ENCODE measurements around the gene DAB2. TPM values are rescaled to one million over a fixed set of nuclear protein-coding genes. Genes with fewer than 3 reads are reported as not detected.

DAB2 gene
- total and polyA plus RNA-seq, 2 experiments from 2014 or later, result 266 to 533 TPM

GRCh38 chr5:39437467-39437866, 12.7 kb upstream of the DAB2 start:
- Histone ChIP-seq H3K36me3 (ENCODE audit: low read depth) (no peaks in the 10 kb centered on the region), H2AFZ (peak overlapping the region; percentile 67), H3K4me3 (no peak overlapping the region), H3K4me1 (ENCODE audit: insufficient read depth) (peaks cover 31% of the 10 kb centered on the region), H4K20me1 (ENCODE audit: insufficient read depth) (no peaks in the 10 kb centered on the region), H3K27ac (no peak overlapping the region), H3K9me3 (ENCODE audit: low read depth) (no peaks in the 10 kb centered on the region), H3K4me2 (ENCODE audit: unreplicated experiment) (no peak overlapping the region), H3K27me3 (replicated peaks; ENCODE audit: insufficient read depth) (no peaks in the 10 kb centered on the region), H3F3A (ENCODE audit: insufficient read depth) (peaks cover 10% of the 10 kb centered on the region; the same call in 1 of the 2 replicates), H3K9me2 (ENCODE audit: insufficient read depth) (no peaks in the 10 kb centered on the region), H3K9ac (no peak overlapping the region), H3K79me2 (ENCODE audit: insufficient read depth) (no peaks in the 10 kb centered on the region)
- WGBS, 2 experiments (ENCODE audit: low coverage in 1 of 2, low lambda C conversion rate in 2 of 2, missing lambda C conversion rate in 2 of 2), result 0 to 6% methylated on average over 1 of the region's 1 CpG
- in situ Hi-C loops (cut with MboI), result no loop called here
- DNase-seq, result no peak
- TF ChIP-seq EZH2phosphoT487 (IDR thresholded peaks at IDR 0.05; ENCODE audit: insufficient read depth, low read depth) (no peak), EZH2 (IDR thresholded peaks at IDR 0.05; ENCODE audit: insufficient read depth, poor library complexity, severe bottlenecking) (no peak)

DNA sequence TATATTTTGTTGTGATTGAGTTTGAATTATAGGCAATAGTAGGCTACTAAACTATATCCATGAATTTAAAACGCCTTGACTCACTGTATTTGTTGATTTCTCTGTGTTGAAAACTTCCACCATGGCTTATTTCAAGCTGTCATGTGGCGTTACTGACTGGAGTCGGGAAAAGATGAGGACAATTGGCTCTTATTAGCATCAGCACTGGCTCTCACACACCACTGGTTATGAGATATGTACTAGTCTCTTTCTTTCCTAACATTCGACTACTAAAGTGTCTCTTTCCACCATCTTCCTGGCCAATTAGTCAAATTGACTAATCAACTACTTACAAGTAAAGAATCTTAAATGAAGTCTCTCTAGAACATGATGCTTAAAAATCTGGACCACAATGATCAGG, 9.1 kb upstream of the DAB2 start:
- no peaks in the 10 kb centered on the region for H3K27me3 ChIP-seq (replicated peaks; ENCODE audit: insufficient read depth)
- DNase-seq, result no peak
- peaks cover 9% of the 10 kb centered on the region for H3K4me1 ChIP-seq (ENCODE audit: insufficient read depth)
- in situ Hi-C loops (cut with MboI), result no loop called here
- H4K20me1 ChIP-seq (ENCODE audit: insufficient read depth), result no peaks in the 10 kb centered on the region
- H3K79me2 ChIP-seq (ENCODE audit: insufficient read depth), result no peaks in the 10 kb centered on the region
- H3K27ac ChIP-seq, result no peak overlapping the region
- H3K9me2 ChIP-seq (ENCODE audit: insufficient read depth), result no peaks in the 10 kb centered on the region
- no peak overlapping the region for H2AFZ ChIP-seq
- no peaks in the 10 kb centered on the region for H3F3A ChIP-seq (ENCODE audit: insufficient read depth)
- H3K9me3 ChIP-seq (ENCODE audit: low read depth), result no peaks in the 10 kb centered on the region
- no peak overlapping the region for H3K4me2 ChIP-seq (ENCODE audit: unreplicated experiment)
- no peak overlapping the region for H3K9ac ChIP-seq
- TF ChIP-seq EZH2 (IDR thresholded peaks at IDR 0.05; ENCODE audit: insufficient read depth, poor library complexity, severe bottlenecking) (no peak), EZH2phosphoT487 (IDR thresholded peaks at IDR 0.05; ENCODE audit: insufficient read depth, low read depth) (no peak)
- H3K36me3 ChIP-seq (ENCODE audit: low read depth), result no peaks in the 10 kb centered on the region
- H3K4me3 ChIP-seq, result no peak overlapping the region
- 54 to 57% methylated on average over 4 of the region's 4 CpGs for WGBS, 2 experiments (ENCODE audit: low coverage in 1 of 2, low lambda C conversion rate in 2 of 2, missing lambda C conversion rate in 2 of 2)

DNA sequence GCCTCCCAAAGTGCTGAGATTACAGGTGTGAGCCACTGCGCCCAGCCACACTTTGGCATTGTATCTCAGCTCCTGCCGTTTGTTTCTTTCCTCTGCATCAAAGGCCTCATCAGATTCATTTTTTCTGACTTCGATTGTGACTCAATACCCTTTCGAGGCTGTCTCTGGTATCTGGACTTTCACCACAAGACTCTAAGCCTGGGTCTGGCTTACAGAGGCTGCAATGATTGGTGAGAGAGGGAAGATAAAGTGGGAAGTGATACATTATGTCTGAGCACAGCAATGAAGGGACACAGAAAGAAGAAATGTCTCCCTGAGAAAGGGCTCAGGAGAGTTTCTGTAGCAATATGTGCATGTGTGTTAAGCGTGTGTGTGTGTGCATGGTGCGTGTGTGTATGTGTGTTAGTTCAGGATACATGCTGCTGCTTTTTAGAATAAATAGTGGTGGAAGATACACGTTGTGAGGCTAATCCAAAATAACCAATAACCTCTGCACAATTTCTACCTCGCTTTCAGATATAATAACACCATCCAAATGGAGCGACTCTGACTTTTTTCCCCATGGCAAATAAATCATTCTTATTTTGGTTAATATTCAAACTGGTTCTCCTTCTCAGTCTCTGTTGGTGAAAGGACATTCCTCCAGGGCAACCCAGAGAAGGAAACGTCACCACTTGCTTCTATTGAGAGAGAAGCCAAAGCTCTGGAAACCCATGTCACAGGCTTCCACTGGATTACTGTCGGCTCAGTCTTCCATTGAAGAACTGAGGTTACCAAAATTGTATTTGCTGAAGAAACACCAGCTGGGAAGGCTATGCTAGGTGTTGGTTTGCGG, 8.1 kb upstream of the DAB2 start:
- peaks cover 14% of the 10 kb centered on the region for H3K4me1 ChIP-seq (ENCODE audit: insufficient read depth)
- H3K4me2 ChIP-seq (ENCODE audit: unreplicated experiment), result no peak overlapping the region
- in situ Hi-C loops (cut with MboI), result no loop called here
- H3K36me3 ChIP-seq (ENCODE audit: low read depth), result no peaks in the 10 kb centered on the region
- H3K27me3 ChIP-seq (replicated peaks; ENCODE audit: insufficient read depth), result no peaks in the 10 kb centered on the region
- no peaks in the 10 kb centered on the region for H3K9me3 ChIP-seq (ENCODE audit: low read depth)
- no peak overlapping the region for H3K4me3 ChIP-seq
- no peak for TF ChIP-seq EZH2phosphoT487 (IDR thresholded peaks at IDR 0.05; ENCODE audit: insufficient read depth, low read depth)
- no peak for TF ChIP-seq EZH2 (IDR thresholded peaks at IDR 0.05; ENCODE audit: insufficient read depth, poor library complexity, severe bottlenecking)
- H2AFZ ChIP-seq, result no peak overlapping the region
- 89 to 94% methylated on average over 12 of the region's 12 CpGs for WGBS, 2 experiments (ENCODE audit: low coverage in 1 of 2, low lambda C conversion rate in 2 of 2, missing lambda C conversion rate in 2 of 2)
- H4K20me1 ChIP-seq (ENCODE audit: insufficient read depth), result no peaks in the 10 kb centered on the region
- no peak overlapping the region for H3K27ac ChIP-seq
- no peaks in the 10 kb centered on the region for H3F3A ChIP-seq (ENCODE audit: insufficient read depth)
- H3K79me2 ChIP-seq (ENCODE audit: insufficient read depth), result no peaks in the 10 kb centered on the region; the same call in 1 of the 2 replicates
- no peak for DNase-seq
- H3K9me2 ChIP-seq (ENCODE audit: insufficient read depth), result no peaks in the 10 kb centered on the region
- no peak overlapping the region for H3K9ac ChIP-seq

DNA sequence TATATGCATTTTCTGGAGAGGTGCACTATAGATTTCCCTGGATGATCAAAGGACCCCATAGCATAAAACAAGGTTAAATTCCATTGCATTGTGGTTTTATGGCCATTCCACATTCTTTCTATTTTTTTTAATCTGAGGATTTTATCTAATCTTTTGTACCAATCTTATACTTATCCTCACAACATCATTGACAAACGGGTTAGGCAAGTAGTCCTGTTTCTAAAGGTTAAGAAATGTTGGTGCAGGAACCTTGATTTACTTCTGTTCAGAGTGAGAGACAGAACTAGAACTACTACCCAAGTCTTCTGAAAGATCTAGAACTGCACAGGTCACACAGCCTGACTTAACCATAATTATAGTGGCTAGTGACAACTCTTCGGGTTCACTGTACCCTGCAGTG, 5.7 kb upstream of the DAB2 start:
- no peaks in the 10 kb centered on the region for H4K20me1 ChIP-seq (ENCODE audit: insufficient read depth)
- peaks cover 32% of the 10 kb centered on the region for H3K4me1 ChIP-seq (ENCODE audit: insufficient read depth)
- H3K9me3 ChIP-seq (ENCODE audit: low read depth), result no peaks in the 10 kb centered on the region
- H3K27me3 ChIP-seq (replicated peaks; ENCODE audit: insufficient read depth), result no peaks in the 10 kb centered on the region
- WGBS, 2 experiments (ENCODE audit: low coverage in 1 of 2, low lambda C conversion rate in 2 of 2, missing lambda C conversion rate in 2 of 2), result 92 to 94% methylated on average over 2 of the region's 2 CpGs
- H3K36me3 ChIP-seq (ENCODE audit: low read depth), result no peaks in the 10 kb centered on the region
- no peak for TF ChIP-seq EZH2phosphoT487 (IDR thresholded peaks at IDR 0.05; ENCODE audit: insufficient read depth, low read depth)
- no peak for TF ChIP-seq EZH2 (IDR thresholded peaks at IDR 0.05; ENCODE audit: insufficient read depth, poor library complexity, severe bottlenecking)
- no peak overlapping the region for H2AFZ ChIP-seq
- H3K9ac ChIP-seq, result no peak overlapping the region
- H3K79me2 ChIP-seq (ENCODE audit: insufficient read depth), result peaks cover 9% of the 10 kb centered on the region; the same call in 1 of the 2 replicates
- in situ Hi-C loops (cut with MboI), result no loop called here
- H3K4me3 ChIP-seq, result no peak overlapping the region
- no peaks in the 10 kb centered on the region for H3K9me2 ChIP-seq (ENCODE audit: insufficient read depth)
- no peak for DNase-seq
- H3K27ac ChIP-seq, result no peak overlapping the region
- peaks cover 21% of the 10 kb centered on the region for H3F3A ChIP-seq (ENCODE audit: insufficient read depth)
- H3K4me2 ChIP-seq (ENCODE audit: unreplicated experiment), result no peak overlapping the region
